GM23338 (cell line): ENCODE data around the gene CDX1. TPM values are rescaled to one million over a fixed set of nuclear protein-coding genes. Genes with fewer than 3 reads are reported as not detected.

Experiments used
- ATAC-seq: fragments of 200-7000 bp; cut with Tn5 transposase; 3 replicates; pipeline ENCODE4 v1.9.1; 2020
- DNase-seq: peaks from one replicate; pipeline ENCODE4 v3.0.0-alpha.2; 2015; ENCODE audit warnings: low spot score
- H2AFZ ChIP-seq: fragments of 200-600 bp; sonication (generic); 2 replicates; pipeline ENCODE4 v1.8.0; 2016; ENCODE audit warnings: antibody characterized with exemption, mild to moderate bottlenecking, moderate library complexity
- H3F3A ChIP-seq: fragments of 200-600 bp; sonication (generic); replicated peaks from 2 replicates; pipeline ENCODE4 v1.8.0; 2017; ENCODE audit warnings: antibody characterized with exemption, mixed run types, low read depth
- H3K27ac ChIP-seq: fragments of 200-600 bp; sonication (generic); 2 replicates; pipeline ENCODE4 v1.6.1; 2016; ENCODE audit warnings: low read depth
- H3K27me3 ChIP-seq: fragments of 200-600 bp; sonication (generic); 2 replicates; pipeline ENCODE4 v1.8.0; 2016; ENCODE audit warnings: mild to moderate bottlenecking, mixed run types, moderate library complexity; ENCODE audit not compliant: insufficient read depth
- H3K36me3 ChIP-seq: fragments of 200-600 bp; sonication (generic); 2 replicates; pipeline ENCODE4 v1.8.0; 2016; ENCODE audit warnings: mild to moderate bottlenecking; ENCODE audit not compliant: insufficient read depth
- H3K4me1 ChIP-seq: fragments of 200-600 bp; sonication (generic); 2 replicates; pipeline ENCODE4 v1.8.0; 2016; ENCODE audit warnings: mild to moderate bottlenecking, moderate library complexity; ENCODE audit not compliant: insufficient read depth
- H3K4me2 ChIP-seq: fragments of 200-600 bp; sonication (generic); 2 replicates; pipeline ENCODE4 v1.7.1; 2017; ENCODE audit warnings: mixed run types
- H3K4me3 ChIP-seq: fragments of 200-600 bp; sonication (generic); 2 replicates; pipeline ENCODE4 v1.6.1; 2016; ENCODE audit warnings: mixed run types
- H3K79me2 ChIP-seq: fragments of 200-600 bp; sonication (generic); replicated peaks from 2 replicates; pipeline ENCODE4 v1.8.0; 2017; ENCODE audit warnings: mild to moderate bottlenecking; ENCODE audit not compliant: insufficient read depth
- H3K9me2 ChIP-seq: fragments of 200-600 bp; sonication (generic); 2 replicates; pipeline ENCODE4 v1.8.0; 2017; ENCODE audit not compliant: insufficient read depth
- H4K20me1 ChIP-seq: fragments of 200-600 bp; sonication (generic); replicated peaks from 2 replicates; pipeline ENCODE4 v1.8.0; 2017; ENCODE audit warnings: mild to moderate bottlenecking; ENCODE audit not compliant: insufficient read depth
- H3K27ac Mint-ChIP-seq: 2 replicates; pipeline ENCODE4 v1.8.0; 2020; ENCODE audit warnings: inconsistent platforms, mild to moderate bottlenecking, moderate library complexity, mixed read lengths
- H3K27me3 Mint-ChIP-seq: 3 replicates; pipeline ENCODE4 v1.8.0; 2022; ENCODE audit warnings: low read depth, mild to moderate bottlenecking, moderate library complexity, mixed read lengths, inconsistent platforms; ENCODE audit not compliant: insufficient read depth, poor library complexity
- H3K36me3 Mint-ChIP-seq: 3 replicates; pipeline ENCODE4 v1.8.0; 2021; ENCODE audit warnings: low read depth, mild to moderate bottlenecking, inconsistent platforms, moderate library complexity, mixed read lengths
- H3K4me1 Mint-ChIP-seq: 3 replicates; pipeline ENCODE4 v1.8.0; 2020; ENCODE audit warnings: mild to moderate bottlenecking, inconsistent platforms, mixed read lengths
- H3K4me3 Mint-ChIP-seq: 3 replicates; pipeline ENCODE4 v1.8.0; 2021; ENCODE audit warnings: moderate library complexity, mild to moderate bottlenecking, inconsistent platforms, mixed read lengths
- H3K9me3 Mint-ChIP-seq: 3 replicates; pipeline ENCODE4 v1.8.0; 2020; ENCODE audit warnings: moderate library complexity, mild to moderate bottlenecking, inconsistent platforms, mixed read lengths
- CTCF ChIP-seq, 2 experiments: fragments of 200-600 bp in 1 of 2; sonication (generic) in 1 of 2; conservative IDR thresholded peaks; 2 replicates each; pipeline versions ENCODE4 v1.5.1 to v1.6.1; 2016 to 2017; ENCODE audit warnings: antibody characterized with exemption in 2 of 2, low read depth in 2 of 2, mild to moderate bottlenecking in 2 of 2, moderate library complexity in 1 of 2
- EZH2phosphoT487 ChIP-seq: fragments of 200-600 bp; sonication (generic); IDR thresholded peaks from one replicate; pipeline ENCODE4 v1.8.1; 2018; ENCODE audit warnings: antibody characterized with exemption; ENCODE audit not compliant: unreplicated experiment
- NANOG ChIP-seq: IDR thresholded peaks from 2 replicates; pipeline ENCODE4 v1.6.1; 2016; ENCODE audit warnings: antibody characterized with exemption, borderline replicate concordance
- STAT1 ChIP-seq: IDR thresholded peaks from one replicate; pipeline ENCODE4 v1.6.1; 2016; ENCODE audit warnings: antibody characterized with exemption; ENCODE audit not compliant: unreplicated experiment
- ZNF114 ChIP-seq: fragments of 250-450 bp; sonication (Bioruptor Pico); IDR thresholded peaks from 2 replicates; pipeline ENCODE4 v1.5.0; 2020; ENCODE audit warnings: mild to moderate bottlenecking, moderate library complexity
- ZNF462 ChIP-seq: fragments of 250-450 bp; sonication (Bioruptor Pico); IDR thresholded peaks from 2 replicates; pipeline ENCODE4 v1.5.0; 2020; ENCODE audit warnings: mild to moderate bottlenecking, moderate library complexity
- polyA plus RNA-seq: library from polyadenylated mRNA; unstranded; fragments of >200 nt; fragmentation: Nextera tagmentation; extraction: Ambion mirVana; gene quantifications from 2 replicates; pipeline ENCODE4 v1.2.1, GENCODE V29; 2016
- total RNA-seq: library from RNA; depleted of rRNA; stranded (reverse); fragments of >200 nt; shearing (Covaris generic); gene quantifications from 2 replicates; pipeline ENCODE4 v1.2.3, GENCODE V29; 2014

The CDX1 gene
- total and polyA plus RNA-seq, 2 experiments from 2014 or later = not detected

GRCh38 chr5:150124596-150124995, 42.0 kb upstream of the CDX1 start (continued):
- no peak for TF ChIP-seq ZNF462 (CRISPR knock-in tag)

- H3F3A ChIP-seq = no peaks in the 10 kb centered on the region
- no peak for ATAC-seq
- DNase-seq = no peak
- H3K27ac Mint-ChIP-seq = no peak overlapping the region
- H2AFZ ChIP-seq = no peak overlapping the region
- H3K27ac ChIP-seq = no peak overlapping the region
- no peak overlapping the region for H3K4me3 ChIP-seq
- peaks cover 22% of the 10 kb centered on the region for H3K4me1 Mint-ChIP-seq
- no peak overlapping the region for H3K4me2 ChIP-seq
- H3K79me2 ChIP-seq = no peaks in the 10 kb centered on the region
- H3K36me3 ChIP-seq = no peaks in the 10 kb centered on the region
- no peak overlapping the region for H3K4me3 Mint-ChIP-seq
- no peaks in the 10 kb centered on the region for H3K27me3 ChIP-seq
- no peaks in the 10 kb centered on the region for H4K20me1 ChIP-seq
- no peaks in the 10 kb centered on the region; the same call in 2 of the 3 replicates for H3K36me3 Mint-ChIP-seq
- H3K27me3 Mint-ChIP-seq = peaks cover 16% of the 10 kb centered on the region
- no peaks in the 10 kb centered on the region for H3K9me3 Mint-ChIP-seq
- no peaks in the 10 kb centered on the region for H3K9me2 ChIP-seq
- 0 out of 2 replicates have a peak, but pooled peaks cover 4% of the 10 kb centered on the region for H3K4me1 ChIP-seq
- no peak for TF ChIP-seq ZNF114
- no peak for TF ChIP-seq CTCF (conservative IDR thresholded peaks at IDR 0.05; ENCODE audit: low read depth in 2 of 2)
- no peak for TF ChIP-seq EZH2phosphoT487
- TF ChIP-seq NANOG = no peak
- TF ChIP-seq STAT1 = no peak
- TF ChIP-seq ZNF462 (CRISPR knock-in tag) = no peak
Measured at GRCh38 chr5:150125334-150125733, 41.2 kb upstream of the CDX1 start.
